ENCODE measurements around the gene PDE6A. TPM values are rescaled to one million over a fixed set of nuclear protein-coding genes. Genes with fewer than 3 reads are reported as not detected.
"Not testable (repeated sequence)": the region's sequence is repeated elsewhere in the genome, so short reads cannot be mapped to it uniquely, and the experiment has no call there.

PDE6A gene
- total RNA-seq, 8 experiments from 2014 or later: 0.07 to 0.85 (median 0.27) TPM; not detected in 1

GRCh38 chr5:149894237-149894636, 50.4 kb downstream of the PDE6A start:
- no peak for ATAC-seq (replicated peaks in 6 of 8)
- Histone ChIP-seq H3K27ac (no peak overlapping the region), H3K4me3 (no peak overlapping the region), H3K4me1 (replicated peaks in 1 of 2) (no peaks in the 10 kb centered on the region)
- 0 to 78% (median 25%) methylated on average over 1 of the region's 1 CpG; no CpG with 5 or more reads in 2 of the 10 experiments for WGBS, 10 experiments
- in situ Hi-C loops (cut with MboI; ENCODE audit: low pct_unique_long_range_greater_than_20kb in 2 of 9, low sequenced_read_pairs in 9 of 9, unreplicated experiment in 9 of 9): no loop called here

DNA sequence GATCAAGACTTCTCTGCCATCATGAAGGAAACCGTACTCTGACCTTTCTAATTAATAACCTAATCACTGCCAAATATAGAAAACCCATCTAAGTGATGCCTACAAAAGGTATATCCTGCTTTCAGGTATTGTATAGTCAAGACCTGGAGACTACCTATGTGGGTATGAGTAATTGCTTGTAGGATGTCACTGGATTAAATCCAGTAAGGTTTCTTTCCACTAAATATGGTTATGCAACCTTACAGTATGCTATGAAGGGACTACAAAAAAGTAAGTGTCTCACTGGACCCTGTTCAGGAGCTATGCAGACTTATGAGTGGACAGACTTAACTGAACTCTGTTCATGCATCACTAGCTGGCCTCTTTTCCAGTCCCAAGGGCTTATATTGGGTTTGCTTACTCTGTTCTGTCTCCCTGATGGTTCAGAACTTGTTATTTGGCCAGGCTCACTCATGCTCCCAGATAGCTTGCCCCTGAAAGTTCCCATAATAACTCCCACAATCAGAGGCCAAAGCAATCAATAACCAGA, 51.1 kb downstream of the PDE6A start:
- H3K27ac ChIP-seq: no peak overlapping the region
- in situ Hi-C loops (cut with MboI; ENCODE audit: low pct_unique_long_range_greater_than_20kb in 2 of 9, low sequenced_read_pairs in 9 of 9, unreplicated experiment in 9 of 9): no loop called here
- no peaks in the 10 kb centered on the region for H3K4me1 ChIP-seq (replicated peaks in 1 of 2)
- H3K4me3 ChIP-seq: no peak overlapping the region
- 17 to 100% (median 29%) methylated on average over 1 of the region's 1 CpG; no CpG with 5 or more reads in 5 of the 10 experiments for WGBS, 10 experiments
- no peak for ATAC-seq (replicated peaks in 6 of 8)

DNA sequence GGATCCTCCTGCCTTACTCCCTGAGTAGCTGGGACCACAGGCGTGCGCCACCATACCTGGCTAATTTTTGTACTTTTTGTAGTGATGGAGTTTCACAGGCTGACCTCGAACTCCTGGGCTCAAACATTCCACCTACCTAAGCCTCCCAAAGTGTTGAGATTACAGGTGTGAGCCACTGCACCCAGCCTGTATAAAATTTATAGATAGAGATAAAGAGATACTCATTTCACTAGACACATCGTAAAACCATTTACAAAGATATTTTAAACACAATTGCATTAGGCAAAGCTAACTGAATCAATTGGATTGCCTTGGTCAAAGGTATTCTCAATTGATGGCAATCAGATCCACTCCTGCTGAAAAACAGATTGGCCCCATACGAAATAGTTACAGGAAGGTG, 52.0 kb downstream of the PDE6A start:
- Histone ChIP-seq H3K4me3 (no peak overlapping the region), H3K4me1 (replicated peaks in 1 of 2) (no peaks in the 10 kb centered on the region), H3K27ac (no peak overlapping the region)
- ATAC-seq (replicated peaks in 6 of 8): no peak
- WGBS, 10 experiments: 33 to 84% (median 68%) methylated on average over 2 to 5 of the region's 5 CpGs; no CpG with 5 or more reads in 1 of the 10 experiments
- in situ Hi-C loops (cut with MboI; ENCODE audit: low pct_unique_long_range_greater_than_20kb in 2 of 9, low sequenced_read_pairs in 9 of 9, unreplicated experiment in 9 of 9): no loop called here

GRCh38 chr5:149888280-149888679, 56.3 kb downstream of the PDE6A start:
- WGBS, 10 experiments: 30 to 100% (median 81%) methylated on average over 1 of the region's 1 CpG; no CpG with 5 or more reads in 4 of the 10 experiments
- in situ Hi-C loops (cut with MboI; ENCODE audit: low pct_unique_long_range_greater_than_20kb in 2 of 9, low sequenced_read_pairs in 9 of 9, unreplicated experiment in 9 of 9): no loop called here
- Histone ChIP-seq H3K4me1 (replicated peaks in 1 of 2) (no peaks in the 10 kb centered on the region), H3K27ac (no peak overlapping the region), H3K4me3 (no peak overlapping the region)
- ATAC-seq (replicated peaks in 6 of 8): no peak

GRCh38 chr5:149887622-149888183, 56.9 kb downstream of the PDE6A start:
- H3K4me1 ChIP-seq (replicated peaks in 1 of 2): no peaks in the 10 kb centered on the region
- in situ Hi-C loops (cut with MboI; ENCODE audit: low pct_unique_long_range_greater_than_20kb in 2 of 9, low sequenced_read_pairs in 9 of 9, unreplicated experiment in 9 of 9): no loop called here
- ATAC-seq (replicated peaks in 6 of 8): peak in 5 of 8 experiments; percentile 15 to 47 (median 30)
- H3K27ac ChIP-seq: no peak overlapping the region
- H3K4me3 ChIP-seq: no peak overlapping the region
- 0 to 67% (median 43%) methylated on average over 1 to 6 of the region's 10 CpGs; no CpG with 5 or more reads in 4 of the 10 experiments for WGBS, 10 experiments

DNA sequence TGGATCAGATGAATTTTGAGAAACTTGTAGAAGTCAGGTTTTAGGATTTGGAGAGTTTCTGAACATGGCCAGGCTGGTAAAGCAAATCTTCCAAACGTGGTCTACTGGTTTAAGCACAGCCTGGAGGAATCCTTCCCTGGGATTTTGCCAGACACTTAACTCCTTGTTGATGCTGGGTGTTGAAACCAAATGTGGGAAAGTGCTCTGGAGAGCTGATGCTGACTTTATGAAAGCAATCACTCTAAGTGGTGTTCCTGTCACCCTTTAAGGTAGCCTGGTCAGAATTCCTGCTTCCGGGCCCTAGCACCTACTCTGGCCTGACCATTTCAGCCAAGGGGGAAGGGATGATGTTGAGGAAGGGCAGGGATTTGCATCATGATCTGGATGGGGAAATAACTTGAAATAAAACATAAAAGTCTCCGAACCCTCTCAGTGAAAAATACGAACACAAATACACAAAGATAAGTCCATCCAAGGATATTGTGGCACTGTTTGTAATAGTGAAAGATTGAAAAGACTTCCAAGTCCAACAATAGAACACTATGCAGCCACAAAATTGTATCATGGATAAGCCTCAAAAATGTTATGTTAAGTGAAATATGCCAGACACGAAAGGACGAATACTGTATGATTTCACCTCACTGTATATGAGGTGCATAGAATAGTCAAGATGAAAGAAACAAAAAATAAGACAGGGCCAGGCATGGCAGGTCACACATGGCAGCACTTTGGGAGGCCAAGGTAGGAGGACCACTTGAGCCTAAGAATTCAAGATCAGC, 57.7 kb downstream of the PDE6A start:
- H3K4me1 ChIP-seq (replicated peaks in 1 of 2): no peaks in the 10 kb centered on the region
- no peak overlapping the region for H3K27ac ChIP-seq
- WGBS, 10 experiments: 36 to 93% (median 83%) methylated on average over 3 to 6 of the region's 6 CpGs; no CpG with 5 or more reads in 2 of the 10 experiments
- no peak overlapping the region for H3K4me3 ChIP-seq
- no peak for ATAC-seq (replicated peaks in 6 of 8)
- in situ Hi-C loops (cut with MboI; ENCODE audit: low pct_unique_long_range_greater_than_20kb in 2 of 9, low sequenced_read_pairs in 9 of 9, unreplicated experiment in 9 of 9): no loop called here

DNA sequence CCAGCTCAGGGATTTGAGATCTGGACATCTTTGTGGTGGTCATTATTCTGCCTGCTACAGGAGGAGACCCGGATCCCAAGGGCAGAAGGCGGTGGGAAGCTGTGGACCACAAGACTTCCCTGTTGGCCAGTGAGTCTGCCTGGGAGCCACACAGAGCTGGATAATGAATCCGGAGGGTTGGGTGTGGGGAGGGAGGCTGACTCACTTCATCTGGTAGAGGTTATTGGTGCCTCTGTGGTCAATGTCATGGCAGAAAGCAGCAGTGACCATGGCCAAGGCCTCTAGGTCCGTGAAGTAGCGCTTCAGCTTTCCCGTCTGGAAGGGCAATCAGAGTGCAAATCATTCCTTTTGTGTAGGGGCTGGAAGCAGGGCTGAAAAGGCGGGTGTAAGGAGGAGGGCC, 58.5 kb downstream of the PDE6A start:
- no peak for ATAC-seq (replicated peaks in 6 of 8)
- Histone ChIP-seq H3K4me3 (no peak overlapping the region), H3K27ac (no peak overlapping the region), H3K4me1 (replicated peaks in 1 of 2) (no peaks in the 10 kb centered on the region)
- WGBS, 10 experiments: 67 to 100% (median 74%) methylated on average over 1 to 3 of the region's 7 CpGs; no CpG with 5 or more reads in 3 of the 10 experiments
- in situ Hi-C loops (cut with MboI; ENCODE audit: low pct_unique_long_range_greater_than_20kb in 2 of 9, low sequenced_read_pairs in 9 of 9, unreplicated experiment in 9 of 9): no loop called here

DNA sequence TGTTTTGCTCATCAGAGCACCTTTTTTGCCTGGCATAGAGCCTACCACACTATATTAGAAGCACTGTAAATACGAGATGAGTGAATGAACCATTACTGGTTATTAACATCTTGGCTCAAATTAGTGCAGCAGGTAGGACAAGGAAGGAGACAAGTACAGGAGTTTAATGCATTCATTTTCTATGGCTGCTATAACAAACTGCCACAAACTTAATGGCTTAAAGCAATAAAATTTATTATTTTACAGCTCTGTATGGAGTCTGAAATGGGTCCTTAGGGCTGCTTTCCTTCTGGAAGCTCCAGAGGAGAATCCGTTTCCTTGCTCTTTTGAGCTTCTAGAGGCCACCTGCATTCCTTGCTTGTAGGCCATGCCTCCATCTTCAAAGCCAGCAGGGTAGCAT, 59.1 kb downstream of the PDE6A start:
- 29 to 100% (median 76%) methylated on average over 1 to 2 of the region's 2 CpGs; no CpG with 5 or more reads in 4 of the 10 experiments for WGBS, 10 experiments
- in situ Hi-C loops (cut with MboI; ENCODE audit: low pct_unique_long_range_greater_than_20kb in 2 of 9, low sequenced_read_pairs in 9 of 9, unreplicated experiment in 9 of 9): no loop called here
- no peak for ATAC-seq (replicated peaks in 6 of 8)
- no peak overlapping the region for H3K4me3 ChIP-seq
- no peaks in the 10 kb centered on the region for H3K4me1 ChIP-seq (replicated peaks in 1 of 2)
- H3K27ac ChIP-seq: no peak overlapping the region

DNA sequence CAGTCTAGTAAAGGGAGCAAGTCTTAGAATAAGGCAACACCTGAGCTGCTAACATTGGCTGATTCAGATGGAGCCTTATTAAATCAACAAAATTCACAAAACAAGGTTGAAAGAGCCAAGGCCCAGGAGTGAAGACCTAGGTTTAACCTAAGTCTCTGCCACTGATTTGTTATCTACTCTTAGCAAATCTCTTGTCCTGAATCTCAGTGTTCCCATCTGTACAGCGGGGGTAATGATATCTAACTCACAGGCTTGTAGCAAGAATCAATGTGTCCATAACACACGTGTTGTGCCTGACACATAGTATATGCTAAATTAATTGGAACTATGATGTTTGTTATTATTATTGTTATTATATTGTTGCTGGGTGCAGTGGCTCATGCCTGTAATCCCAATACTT, 61.0 kb downstream of the PDE6A start:
- no peak for ATAC-seq (replicated peaks in 6 of 8)
- 59 to 95% (median 90%) methylated on average over 2 of the region's 2 CpGs; no CpG with 5 or more reads in 4 of the 10 experiments for WGBS, 10 experiments
- Histone ChIP-seq H3K4me3 (no peak overlapping the region), H3K4me1 (replicated peaks in 1 of 2) (no peaks in the 10 kb centered on the region), H3K27ac (no peak overlapping the region)
- in situ Hi-C loops (cut with MboI; ENCODE audit: low pct_unique_long_range_greater_than_20kb in 2 of 9, low sequenced_read_pairs in 9 of 9, unreplicated experiment in 9 of 9): no loop called here

- H3K4me3 ChIP-seq; H3K4me1 ChIP-seq (replicated peaks in 1 of 2); in situ Hi-C loops (cut with MboI; ENCODE audit: low pct_unique_long_range_greater_than_20kb in 2 of 9, low sequenced_read_pairs in 9 of 9, unreplicated experiment in 9 of 9); H3K27ac ChIP-seq; ATAC-seq (replicated peaks in 6 of 8): not testable (repeated sequence)
- 57 to 100% (median 75%) methylated on average over 1 to 8 of the region's 10 CpGs; no CpG with 5 or more reads in 2 of the 10 experiments for WGBS, 10 experiments
Measured at GRCh38 chr5:149882633-149883032, 62.0 kb downstream of the PDE6A start.

DNA sequence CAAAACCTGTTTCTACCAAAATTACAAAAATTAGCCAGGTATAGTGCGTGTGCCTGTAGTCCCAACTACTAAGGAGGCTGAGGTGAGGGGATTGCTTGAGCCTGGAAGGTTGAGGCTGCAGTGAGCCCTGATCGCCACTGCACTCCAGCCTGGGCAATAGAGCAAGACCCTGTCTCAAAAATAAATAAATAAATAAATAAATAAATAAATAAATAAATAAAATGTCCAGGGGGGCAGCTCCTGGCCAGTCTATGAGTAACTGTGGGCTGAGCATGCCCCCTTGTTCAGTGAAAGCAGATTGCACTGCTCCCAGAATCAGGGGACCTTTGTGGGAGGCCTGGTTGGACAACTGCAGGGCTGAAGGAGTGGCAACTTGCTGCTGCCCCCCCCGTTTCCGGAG, 62.7 kb downstream of the PDE6A start:
- Histone ChIP-seq H3K4me3 (no peak overlapping the region), H3K27ac (no peak overlapping the region), H3K4me1 (replicated peaks in 1 of 2) (no peaks in the 10 kb centered on the region)
- ATAC-seq (replicated peaks in 6 of 8): no peak
- in situ Hi-C loops (cut with MboI; ENCODE audit: low pct_unique_long_range_greater_than_20kb in 2 of 9, low sequenced_read_pairs in 9 of 9, unreplicated experiment in 9 of 9): no loop called here
- 30 to 96% (median 65%) methylated on average over 1 to 4 of the region's 4 CpGs; no CpG with 5 or more reads in 3 of the 10 experiments for WGBS, 10 experiments

- ATAC-seq (replicated peaks in 6 of 8): no peak
- WGBS, 10 experiments: 52 to 100% (median 90%) methylated on average over 1 to 4 of the region's 4 CpGs
- in situ Hi-C loops (cut with MboI; ENCODE audit: low pct_unique_long_range_greater_than_20kb in 2 of 9, low sequenced_read_pairs in 9 of 9, unreplicated experiment in 9 of 9): no loop called here
Measured at GRCh38 chr5:149881069-149881622, 63.4 kb downstream of the PDE6A start.

GRCh38 chr5:149879593-149879992, 65.0 kb downstream of the PDE6A start:
- H3K4me1 ChIP-seq (replicated peaks in 1 of 2); H3K4me3 ChIP-seq; H3K27ac ChIP-seq; ATAC-seq (replicated peaks in 6 of 8); in situ Hi-C loops (cut with MboI; ENCODE audit: low pct_unique_long_range_greater_than_20kb in 2 of 9, low sequenced_read_pairs in 9 of 9, unreplicated experiment in 9 of 9): not testable (repeated sequence)
- WGBS, 10 experiments: 0 to 44% (median 0%) methylated on average over 1 of the region's 2 CpGs; no CpG with 5 or more reads in 3 of the 10 experiments

More at GRCh38 chr5:149881069-149881622, 63.4 kb downstream of the PDE6A start:
- Histone ChIP-seq H3K4me3 (no peak overlapping the region), H3K4me1 (replicated peaks in 1 of 2) (no peaks in the 10 kb centered on the region), H3K27ac (no peak overlapping the region)

Data from motor neuron (in vitro differentiated cells).